NCI-H526 treated with DMSO at 0.1 percent for 48 hours (cell line): ENCODE data around the gene SLC36A3.
A peak's percentile ranks its signal among the peaks of the same experiment; 100 is the strongest.
"Not testable (repeated sequence)": the region's sequence is repeated elsewhere in the genome, so short reads cannot be mapped to it uniquely, and the experiment has no call there.

Experiments
- DNase-seq: peaks from one replicate; lab custom pipeline; 2025; lab: John Stamatoyannopoulos, UW

The SLC36A3 gene

DNA sequence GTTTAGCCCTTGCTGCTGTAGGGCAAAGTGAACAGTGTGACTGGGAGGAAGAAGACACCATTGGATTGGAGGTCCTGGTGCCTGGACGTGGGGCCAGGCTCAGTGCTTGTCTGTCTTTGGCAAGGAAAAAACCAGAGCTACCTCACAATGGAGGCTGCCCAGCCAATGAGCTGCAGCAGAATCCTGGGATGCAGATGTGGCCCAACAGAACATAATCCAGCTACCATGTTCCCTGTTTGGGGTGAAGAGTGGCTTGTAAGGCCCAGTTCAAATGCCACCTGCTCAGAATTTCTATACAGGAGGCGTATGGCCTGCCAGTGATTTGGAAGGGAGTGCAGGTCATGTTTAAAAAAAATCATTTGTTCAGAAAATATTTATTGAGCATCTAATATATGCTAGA lies at the start of gene SLC36A3:
Gene SLC36A3, minus strand, starts transcription at position 101 of the 400 bp plus-strand sequence. CDS start 412 bp downstream, outside the sequence.
- DNase-seq: no peak

DNA sequence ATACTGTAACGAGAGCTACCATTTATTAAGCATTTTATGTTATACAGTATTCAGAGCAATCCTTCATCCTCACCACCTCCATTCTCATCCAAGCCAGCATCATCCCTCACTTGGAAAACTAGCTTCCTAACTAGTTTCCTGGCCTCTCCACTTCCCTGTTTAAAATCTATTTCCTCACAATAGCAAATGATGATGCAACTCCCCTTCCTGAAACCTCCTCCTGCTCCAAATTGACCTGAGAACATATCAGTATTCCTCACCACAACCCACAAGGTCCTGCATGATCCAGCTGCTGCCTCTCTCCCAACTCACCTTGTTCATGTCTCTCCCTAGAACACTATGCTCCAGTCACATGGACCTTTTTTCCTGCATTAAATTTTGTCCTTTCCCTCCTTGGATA lies 48.1 kb upstream of the SLC36A3 start:
- no peak for DNase-seq

DNA sequence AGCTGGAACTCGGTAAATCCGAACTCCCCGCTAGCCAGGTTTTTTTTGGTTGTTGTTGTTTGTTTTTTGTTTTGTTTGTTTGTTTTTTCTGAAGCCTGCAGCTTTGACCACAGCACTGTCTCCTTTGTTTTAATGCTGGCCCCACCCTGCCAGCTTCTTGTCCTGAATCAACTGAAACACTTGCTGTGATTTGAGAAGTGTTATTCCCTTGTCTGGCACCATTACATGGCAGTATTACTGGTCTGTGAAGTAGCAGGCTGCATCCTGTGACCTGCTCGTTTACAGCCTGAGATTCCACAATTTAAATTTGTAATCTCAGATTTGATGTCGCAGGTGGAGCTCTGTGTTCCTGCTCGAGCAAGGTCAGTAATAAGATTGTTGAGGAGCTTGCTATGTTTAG lies 45.2 kb upstream of the SLC36A3 start:
- no peak for DNase-seq

DNA sequence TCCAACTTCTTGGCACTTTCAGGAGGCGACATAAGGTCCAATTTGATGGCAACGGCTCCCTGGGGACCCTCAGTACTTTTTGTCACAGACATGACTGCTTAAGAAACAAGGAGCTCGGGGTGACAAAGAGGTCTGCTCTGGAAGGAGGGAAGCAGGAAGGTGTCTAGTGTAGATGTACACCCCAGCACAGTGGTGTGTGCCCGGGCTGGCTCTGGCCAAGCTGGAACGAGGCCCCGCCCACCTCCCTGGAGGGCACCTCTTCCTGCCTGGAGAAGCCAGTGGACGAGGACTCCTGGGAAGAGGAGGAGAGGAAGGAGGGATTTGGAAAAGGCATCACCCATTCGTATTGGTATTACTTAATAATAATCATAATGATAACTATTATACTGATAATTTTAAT lies 43.8 kb upstream of the SLC36A3 start, which contains the start of gene SLC36A2:
Gene SLC36A2, minus strand, starts transcription at position 191 of the 400 bp plus-strand sequence. Its CDS starts 99 bp downstream, at position 92.
- no peak for DNase-seq

DNA sequence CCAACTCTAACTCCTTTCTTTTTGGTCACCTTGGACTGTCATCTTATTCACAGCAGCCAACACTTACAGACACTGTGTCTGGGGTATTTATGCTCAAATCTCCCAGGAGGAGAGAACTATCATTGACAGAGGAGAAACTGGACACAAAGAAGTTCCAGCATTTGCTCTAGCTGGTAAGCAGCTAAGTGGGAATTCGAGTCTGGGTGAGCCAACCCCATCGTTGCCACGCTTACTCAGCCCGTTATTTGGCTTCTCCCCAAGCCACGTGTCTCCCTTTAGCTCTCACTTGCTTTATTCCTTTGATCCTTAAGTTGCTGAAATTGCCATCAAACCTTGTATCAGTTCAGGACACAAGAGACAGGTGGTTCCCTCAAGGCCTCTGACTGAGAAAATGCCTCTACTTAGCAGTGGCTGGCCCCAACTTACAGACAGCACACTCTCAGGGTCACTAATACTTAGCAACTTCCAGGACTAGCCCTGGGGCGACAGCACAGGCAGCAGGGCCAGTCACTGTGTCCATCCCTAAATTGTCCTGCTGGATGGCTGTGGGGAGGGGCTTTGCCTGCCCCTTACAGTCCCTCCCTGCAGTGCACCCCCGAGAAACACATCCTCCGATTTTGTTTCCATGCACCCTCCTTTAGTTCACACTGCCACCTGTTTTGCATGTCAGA lies 42.4 kb upstream of the SLC36A3 start:
- no peak for DNase-seq

DNA sequence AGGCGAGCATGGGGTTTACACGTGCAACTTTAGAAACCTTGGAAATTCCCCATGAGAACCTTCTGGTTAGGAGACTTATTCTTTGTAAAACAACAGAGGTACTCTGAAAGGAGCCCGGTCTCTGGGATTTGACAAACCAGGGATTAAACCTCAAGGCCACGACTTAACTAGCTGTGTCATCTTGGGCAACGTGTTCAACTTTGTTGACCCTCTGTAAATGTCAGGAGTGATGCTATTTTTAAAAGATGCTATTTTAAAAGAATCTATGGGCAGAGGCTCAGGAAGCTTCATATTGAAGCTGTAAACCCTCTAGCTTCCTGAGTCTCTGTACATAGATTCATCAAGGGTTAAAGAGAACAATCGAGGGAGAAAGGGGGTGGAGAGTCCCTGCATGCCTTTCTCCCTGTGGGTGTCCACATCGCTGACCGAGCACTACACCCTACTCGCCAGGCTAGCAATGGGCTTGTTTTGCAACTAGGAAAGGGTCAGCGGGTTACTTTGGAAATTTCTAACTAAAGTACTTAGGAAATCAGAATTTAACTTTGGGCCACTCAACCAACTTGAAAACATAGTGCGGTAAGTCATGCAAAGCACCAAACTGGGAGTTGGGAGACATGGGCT lies 41.7 kb upstream of the SLC36A3 start:
- no peak for DNase-seq

DNA sequence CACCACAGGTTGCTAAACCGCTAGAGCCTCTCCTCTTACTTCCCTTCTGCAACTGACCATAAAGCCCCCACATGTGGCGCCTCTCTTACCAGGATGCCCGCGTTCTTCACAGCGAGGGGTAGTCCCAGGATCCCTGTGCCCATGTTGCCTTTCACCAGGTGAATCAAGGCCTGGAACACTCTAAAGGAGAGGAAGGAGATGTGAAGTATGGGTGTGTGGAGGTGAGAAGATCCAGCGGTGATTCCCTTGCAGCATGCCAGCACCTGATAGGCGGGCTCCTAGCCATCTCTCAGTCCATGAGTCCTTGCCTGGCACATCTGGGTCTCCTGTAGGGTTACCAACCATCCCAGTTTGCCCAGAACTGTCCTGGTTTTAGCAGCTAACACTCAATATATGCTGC lies 40.5 kb upstream of the SLC36A3 start:
- no peak for DNase-seq

DNA sequence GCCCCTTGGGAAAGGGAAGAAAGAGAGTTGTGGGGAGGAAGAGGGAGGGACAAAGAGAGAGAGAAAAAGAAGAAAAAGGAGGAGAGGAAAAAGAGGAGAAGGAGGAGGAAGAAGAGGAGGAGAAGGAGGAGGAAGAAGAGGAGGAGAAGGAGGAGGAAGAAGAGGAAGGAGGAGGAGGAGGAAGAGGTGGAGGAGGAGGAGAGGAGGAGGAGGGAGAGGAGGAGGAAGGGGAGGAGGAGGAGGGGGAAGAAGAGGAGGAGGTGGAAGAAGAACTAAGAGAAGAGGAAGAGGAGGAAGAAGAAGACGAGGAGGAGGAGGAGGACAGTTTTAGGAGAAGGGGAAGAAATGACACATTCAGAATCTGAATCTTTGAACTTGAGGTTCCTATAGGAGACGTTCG lies 36.4 kb upstream of the SLC36A3 start:
- DNase-seq: no peak

DNA sequence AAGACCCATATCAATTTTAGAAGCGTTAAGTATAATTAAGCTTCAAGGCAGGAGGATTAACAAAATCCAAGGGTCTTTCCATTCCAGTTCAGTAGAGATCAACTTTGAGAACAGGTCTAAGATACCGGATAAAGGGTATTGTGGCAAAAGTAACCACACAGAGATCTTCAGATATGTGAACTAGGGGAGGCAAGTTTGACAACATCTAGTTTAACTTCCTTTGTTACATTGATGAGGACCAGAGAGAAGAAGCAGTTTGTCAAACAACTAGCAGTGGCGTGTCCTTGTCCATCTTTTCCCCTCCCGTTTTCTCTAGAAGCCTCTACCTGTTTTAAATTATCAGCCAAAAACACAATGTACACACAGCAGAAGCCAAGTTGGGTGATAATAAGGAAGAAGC lies 35.2 kb upstream of the SLC36A3 start:
- no peak for DNase-seq

DNA sequence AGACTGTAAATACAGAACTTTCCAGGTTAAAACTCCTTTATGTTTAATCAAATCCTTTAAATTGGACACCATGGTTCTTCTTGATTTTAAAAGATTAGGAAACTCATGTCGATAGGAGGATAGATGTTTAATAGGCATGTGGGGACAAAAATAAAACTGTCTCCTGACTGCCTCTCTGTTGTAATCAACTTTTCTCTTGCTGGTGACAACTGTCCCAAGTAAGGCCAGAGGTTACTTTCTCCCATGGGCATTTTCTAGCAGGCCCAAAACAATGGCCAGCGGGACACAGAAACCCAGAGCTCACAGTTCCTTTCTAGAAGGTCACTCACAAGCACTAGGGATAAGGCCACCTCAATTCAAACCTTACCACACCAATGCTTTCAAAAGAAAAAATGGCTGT lies 29.3 kb upstream of the SLC36A3 start:
- DNase-seq: no peak

DNA sequence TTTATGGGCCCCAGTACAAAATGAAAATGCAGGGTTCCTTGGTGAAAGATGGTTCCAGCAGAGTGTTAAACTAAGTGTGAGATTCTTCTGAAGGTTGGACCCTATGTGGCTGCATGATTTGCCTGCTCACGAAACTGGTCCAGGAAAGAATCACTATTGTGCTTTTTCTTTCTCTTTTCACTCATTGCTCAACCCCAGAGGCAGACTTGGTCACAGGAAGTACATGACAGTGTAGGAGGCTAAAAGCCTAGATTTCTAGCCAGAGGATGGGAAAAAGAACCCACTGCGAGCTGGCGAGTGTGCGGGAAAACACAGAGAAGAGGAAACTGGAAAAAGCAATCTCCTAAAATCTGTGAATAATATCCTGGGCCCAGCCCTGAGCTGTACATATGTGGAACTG lies 25.2 kb upstream of the SLC36A3 start:
- DNase-seq: no peak

DNA sequence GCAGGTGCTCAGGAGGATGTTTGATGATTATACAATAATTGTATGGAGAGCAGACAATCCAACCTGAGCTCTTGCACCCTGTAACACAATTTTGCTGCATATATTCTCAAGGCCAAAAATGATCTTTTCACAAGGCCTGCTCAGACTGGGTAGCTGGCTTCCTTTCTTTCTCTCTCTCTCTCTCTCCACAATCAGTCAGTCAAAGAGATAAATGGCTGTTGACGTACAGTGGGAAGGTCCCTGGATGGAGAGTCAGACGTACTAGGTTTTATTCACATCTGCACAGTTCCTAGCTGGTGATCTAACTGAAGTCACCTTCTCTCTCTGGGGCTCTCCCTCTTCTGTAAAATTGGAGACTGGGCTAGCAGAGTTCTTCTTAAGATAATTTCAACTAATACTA lies 24.0 kb upstream of the SLC36A3 start:
- no peak for DNase-seq

DNA sequence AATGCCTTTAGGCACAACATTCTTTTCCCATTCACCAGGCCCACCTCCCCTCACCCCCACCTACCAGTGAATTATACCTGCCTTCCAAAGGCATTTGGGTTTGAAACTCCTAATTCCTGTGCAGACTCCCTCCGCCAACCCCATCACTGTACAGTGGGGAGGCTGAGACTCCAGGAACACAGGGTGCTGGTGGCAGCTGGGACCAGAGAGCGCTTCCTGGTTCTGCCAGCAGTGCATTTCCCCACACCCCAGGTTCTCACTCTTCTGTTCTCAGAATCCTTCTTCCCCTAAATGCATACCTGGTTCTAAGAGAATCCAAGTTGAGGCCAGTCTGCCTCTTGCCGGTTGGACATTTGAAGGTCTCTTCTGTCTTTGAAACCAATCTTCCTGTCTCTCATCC lies 22.7 kb upstream of the SLC36A3 start:
- no peak for DNase-seq

DNA sequence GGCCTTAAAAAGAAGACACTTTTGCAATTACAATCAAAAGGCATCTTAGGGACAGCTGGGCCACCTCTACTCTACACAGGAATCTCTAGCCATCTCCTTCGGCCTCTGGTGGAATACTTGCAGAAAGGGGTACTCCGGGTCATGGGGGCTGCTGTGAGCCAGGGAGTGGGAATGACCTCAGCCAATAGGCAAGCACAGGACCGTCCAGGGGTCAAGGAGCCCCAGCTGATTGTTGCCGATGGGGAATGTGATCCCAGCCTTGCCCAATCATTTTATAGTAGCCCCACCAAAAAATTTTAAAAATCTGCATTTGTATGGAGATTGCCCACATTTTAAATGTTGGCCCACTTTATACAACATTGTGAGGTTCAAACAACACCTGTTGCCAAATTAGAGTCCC lies 16.9 kb upstream of the SLC36A3 start:
- DNase-seq: no peak

DNA sequence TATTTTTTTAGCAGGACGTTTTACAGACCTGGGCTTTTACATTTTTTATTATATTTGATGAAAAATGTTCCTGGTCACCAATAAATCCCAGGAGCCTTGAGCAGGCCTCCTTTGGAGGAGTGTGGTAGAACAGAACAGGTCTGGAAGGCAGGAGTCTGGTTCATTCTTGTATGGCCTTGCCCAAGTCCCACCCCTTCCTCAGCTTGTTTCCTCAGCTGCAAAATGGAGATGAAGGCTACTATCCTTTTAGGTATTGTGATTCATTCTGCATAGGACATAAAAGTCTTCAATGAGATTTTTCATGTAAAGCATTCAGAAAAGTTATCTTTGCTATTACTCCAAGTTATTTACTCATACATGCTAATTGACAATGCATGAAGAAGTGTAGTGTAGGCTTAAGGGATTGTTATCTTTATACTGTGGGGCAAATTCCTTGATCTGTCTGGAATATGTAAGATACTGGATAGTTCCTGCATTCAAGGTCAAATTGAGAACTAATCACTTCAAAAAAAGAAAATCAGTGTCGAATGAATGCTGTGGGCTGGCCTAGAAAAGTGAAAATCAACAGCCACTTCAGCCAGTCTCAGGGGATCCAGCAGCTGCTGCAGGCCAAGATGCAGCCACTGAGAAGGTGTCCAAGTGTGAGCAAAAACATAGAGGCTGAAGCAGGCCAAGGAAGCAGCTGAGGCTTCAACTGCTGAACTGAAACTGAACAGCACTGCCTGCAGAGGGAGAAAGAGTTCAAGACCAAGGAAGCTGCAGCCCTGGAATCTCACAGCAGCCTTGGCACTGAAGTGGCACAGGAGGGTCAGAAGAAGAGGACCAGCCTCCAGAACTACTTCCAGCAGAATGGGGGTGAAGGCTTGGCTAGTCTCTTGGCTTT lies 15.5 kb upstream of the SLC36A3 start:
- no peak for DNase-seq

DNA sequence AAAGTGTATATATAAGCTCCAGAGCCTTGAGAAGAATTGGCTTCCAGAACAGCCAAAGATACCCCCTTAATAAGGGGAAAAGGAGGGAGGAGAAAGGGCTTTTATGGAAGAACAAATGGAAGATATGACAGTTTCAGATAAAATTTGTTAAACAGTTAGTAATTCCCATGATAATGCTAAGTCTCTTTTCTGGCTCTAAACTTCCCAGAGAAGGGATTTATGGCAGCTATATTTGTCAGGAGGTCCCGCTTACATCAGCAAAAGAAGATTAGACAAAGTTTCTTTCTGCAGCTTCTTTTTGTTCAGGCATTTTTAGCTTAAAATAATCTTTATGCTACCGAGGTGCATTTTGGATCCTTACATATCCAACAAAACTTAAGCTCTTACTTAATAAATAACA lies 14.3 kb upstream of the SLC36A3 start:
- DNase-seq: no peak

DNA sequence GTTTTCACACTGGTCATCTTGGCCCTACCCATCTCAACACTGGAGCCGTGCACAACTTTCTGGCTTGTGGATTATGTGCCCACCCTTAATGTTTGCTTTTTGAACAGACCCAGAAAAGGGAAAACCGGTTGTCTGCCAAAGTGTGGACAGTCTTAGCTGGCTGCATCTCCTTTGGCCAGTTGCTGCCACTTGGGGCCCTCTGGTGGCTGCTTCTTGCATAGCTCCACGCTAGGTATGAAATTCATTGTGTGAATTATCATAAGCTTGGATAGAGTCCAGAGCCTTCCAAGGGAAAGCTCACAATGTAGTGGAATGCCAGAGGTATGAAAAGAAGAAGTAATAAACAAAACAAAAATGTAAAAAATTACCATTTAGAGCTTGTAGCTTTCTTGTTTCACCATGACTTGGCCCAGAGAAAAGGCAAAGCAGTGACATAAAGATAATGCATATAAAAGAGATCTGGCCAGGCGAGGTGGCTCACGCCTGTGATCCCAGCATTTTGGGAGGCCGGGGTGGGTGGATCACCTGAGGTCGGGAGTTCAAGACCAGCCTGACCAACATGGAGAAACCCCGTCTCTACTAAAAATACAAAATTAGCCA lies 12.5 kb upstream of the SLC36A3 start:
- DNase-seq: peak; percentile 6

DNA sequence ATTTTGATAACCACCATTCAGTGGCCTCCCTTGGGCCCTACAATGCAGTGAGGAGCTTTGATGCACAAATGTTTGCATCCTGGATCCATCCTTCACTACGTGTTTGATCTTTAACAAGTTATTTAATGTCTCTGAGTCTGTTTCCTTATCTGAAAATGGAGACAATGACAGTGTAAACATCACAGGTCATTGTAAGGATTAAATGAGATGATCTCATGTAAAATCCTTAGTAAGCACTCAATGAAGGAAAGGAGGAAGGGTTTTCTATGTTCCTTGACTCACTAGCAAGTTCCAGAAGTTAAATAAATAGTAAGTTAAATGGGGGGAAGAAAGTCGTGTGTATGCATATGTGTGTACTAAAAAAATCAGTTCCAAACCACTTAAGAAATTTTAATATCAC lies 9.8 kb upstream of the SLC36A3 start:
- no peak for DNase-seq

DNA sequence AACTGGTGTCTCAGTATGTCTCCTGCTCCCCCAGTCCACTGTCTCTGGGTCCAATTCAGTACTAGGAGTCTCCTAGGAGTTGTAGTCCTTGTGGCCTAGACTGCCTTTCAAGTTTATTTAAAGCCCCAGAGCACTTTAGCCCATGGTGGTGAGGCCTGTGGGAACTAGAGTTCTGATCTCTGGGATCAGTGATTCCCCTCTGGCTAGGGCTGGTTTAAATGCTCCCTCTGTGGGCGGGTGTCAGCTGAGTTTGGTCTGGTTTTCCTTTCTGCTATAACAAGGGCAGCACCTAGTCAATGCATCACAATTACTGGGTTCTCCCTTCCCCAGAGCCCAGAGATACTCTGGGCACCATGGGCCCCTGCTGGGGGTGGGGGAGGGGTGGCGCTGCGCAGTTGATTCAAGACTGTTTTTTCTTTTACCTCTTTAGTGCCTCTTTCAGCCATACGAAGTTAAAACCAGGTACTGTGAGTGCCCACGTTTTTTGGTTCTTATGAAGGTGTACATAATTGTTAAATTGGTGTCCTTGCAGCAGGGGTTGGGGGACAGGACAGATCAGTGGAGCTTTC lies 9.3 kb upstream of the SLC36A3 start:
- DNase-seq: no peak

DNA sequence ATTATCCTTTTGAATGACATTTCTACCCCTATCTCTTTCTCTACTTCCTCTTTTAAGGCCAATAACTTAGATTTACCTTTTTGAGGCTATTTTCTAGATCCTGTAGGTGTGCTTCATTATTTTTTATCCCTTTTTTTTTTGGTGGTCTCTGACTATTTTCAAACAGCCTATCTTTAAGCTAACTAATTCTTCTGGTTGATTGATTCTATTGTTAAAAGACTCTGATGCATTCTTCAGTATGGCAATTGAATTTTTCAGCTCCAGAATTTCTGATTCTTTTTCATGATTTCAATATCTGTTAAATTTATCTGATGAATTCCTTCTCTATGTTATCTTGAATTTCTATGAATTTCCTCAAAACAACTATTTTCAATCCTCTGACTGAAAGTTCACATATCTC lies 7.4 kb upstream of the SLC36A3 start:
- no peak for DNase-seq

DNA sequence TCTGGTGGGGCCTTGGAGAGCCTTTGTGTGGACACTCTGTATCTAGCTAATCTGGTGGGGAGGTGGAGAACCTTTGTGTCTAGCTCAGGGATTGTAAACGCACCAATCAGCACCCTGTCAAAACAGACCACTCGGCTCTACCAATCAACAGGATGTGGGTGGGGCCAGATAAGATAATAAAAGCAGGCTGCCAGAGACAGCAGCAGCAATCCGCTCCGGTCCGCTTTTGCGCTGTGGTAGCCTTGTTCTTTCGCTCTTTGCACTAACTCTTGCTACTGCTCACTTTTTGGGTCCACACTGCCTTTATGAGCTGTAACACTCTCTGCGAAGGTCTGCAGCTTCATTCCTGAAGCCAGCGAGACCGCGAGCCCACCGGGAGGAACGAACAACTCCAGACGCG lies 6.3 kb upstream of the SLC36A3 start:
- DNase-seq: not testable (repeated sequence)

DNA sequence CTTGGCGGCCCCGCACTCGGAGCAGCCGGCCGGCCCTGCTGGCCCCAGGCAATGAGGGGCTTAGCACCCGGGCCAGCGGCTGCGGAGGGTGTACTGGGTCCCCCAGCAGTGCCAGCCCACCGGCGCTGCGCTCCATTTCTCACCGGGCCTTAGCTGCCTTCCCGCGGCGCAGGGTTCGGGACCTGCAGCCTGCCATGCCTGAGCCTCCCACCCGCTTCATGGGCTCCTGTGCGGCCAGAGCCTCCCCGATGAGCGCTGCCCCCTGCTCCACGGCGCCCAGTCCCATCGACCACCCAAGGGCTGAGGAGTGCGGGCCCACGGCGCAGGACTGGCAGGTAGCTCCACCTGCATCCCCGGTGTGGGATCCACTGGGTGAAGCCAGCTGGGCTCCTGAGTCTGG lies 5.7 kb upstream of the SLC36A3 start:
- not testable (repeated sequence) for DNase-seq
